ENCODE data around the gene IL20. TPM values are rescaled to one million over a fixed set of nuclear protein-coding genes. Genes with fewer than 3 reads are reported as not detected.

IL20 gene
- total and polyA plus RNA-seq, 10 of the 15 experiments (the other 5 are each of a cell fraction or from before 2014, with no cell fraction given), result 0.08 to 0.13 TPM; not detected in 8

DNA sequence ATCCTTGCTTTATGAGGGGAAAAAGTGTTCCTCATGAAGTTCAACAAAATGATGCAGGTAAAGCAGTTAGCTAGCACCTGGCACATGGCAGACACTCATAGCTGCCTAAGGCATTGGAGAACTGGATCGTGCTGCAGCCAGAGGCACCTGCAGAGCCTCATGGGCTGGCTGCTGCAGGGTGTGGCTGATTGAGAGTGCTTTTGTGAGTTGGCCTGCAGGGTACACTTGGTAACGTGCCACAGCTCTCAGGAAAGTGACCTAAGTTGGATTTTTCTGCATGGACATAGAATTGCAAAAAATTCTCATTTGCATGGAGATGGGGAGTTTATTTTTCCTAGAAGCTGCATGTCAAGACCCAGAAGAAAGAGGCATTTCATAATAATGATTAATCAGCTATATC, 31.6 kb upstream of the IL20 start:
- H3K9ac ChIP-seq (ENCODE audit: control insufficient read depth, insufficient read depth, low read length), result no peak overlapping the region
- ChIA-PET RAD21 (ENCODE audit: unreplicated experiment) (no interaction called here), POLR2A (interaction anchor here (1.2 kb wide), 1 partner anchor 17 kb away, joined by 3 read pairs; no protein-coding TSS in a partner anchor), CTCF (interaction anchor here (1.4 to 3.9 kb wide), 9 partner anchors 12 to 227 kb away, joined by 3 to 23 read pairs (median 14); partner anchors contain the start of gene IL19), SMC1A (ENCODE audit: uncharacterized antibody, unreplicated experiment) (interaction anchor here (1.3 to 2.7 kb wide), 4 partner anchors 17 to 98 kb away, joined by 3 to 10 read pairs (median 7); no protein-coding TSS in a partner anchor)
- 100% methylated on average over 2 of the region's 2 CpGs for WGBS (ENCODE audit: insufficient coverage, insufficient replicate concordance, low lambda C conversion rate, missing lambda C conversion rate)
- H3K27ac ChIP-seq (ENCODE audit: control insufficient read depth, insufficient read depth), result no peak overlapping the region
- in situ Hi-C loops (cut with MboI) (no loop called here), intact Hi-C loops (cut with micrococcal nuclease; ENCODE audit: unreplicated experiment) (no loop called here)
- FAIRE-seq, result no peak
- no peaks in the 10 kb centered on the region for H3K79me2 ChIP-seq (ENCODE audit: control insufficient read depth, insufficient read depth, low read length)
- peaks cover 41% of the 10 kb centered on the region for H3K4me1 ChIP-seq (ENCODE audit: control insufficient read depth, insufficient read depth, low read length)
- H3K4me3 ChIP-seq, result no peak overlapping the region
- H3K4me2 ChIP-seq (ENCODE audit: control insufficient read depth, insufficient read depth), result no peak overlapping the region
- no peaks in the 10 kb centered on the region for H3K9me3 ChIP-seq (replicated peaks; ENCODE audit: control insufficient read depth, insufficient read depth, low read length)
- TF ChIP-seq TCF7 (IDR thresholded peaks at IDR 0.05; ENCODE audit: borderline replicate concordance) (no peak), WRNIP1 (IDR thresholded peaks at IDR 0.05; ENCODE audit: borderline replicate concordance, low read depth, low read length) (no peak), POLR2A (IDR thresholded peaks at IDR 0.05; ENCODE audit: low read depth, low read length) (no peak), RAD51 (IDR thresholded peaks at IDR 0.05) (no peak)
- TF ChIP-seq, protein P1, sequence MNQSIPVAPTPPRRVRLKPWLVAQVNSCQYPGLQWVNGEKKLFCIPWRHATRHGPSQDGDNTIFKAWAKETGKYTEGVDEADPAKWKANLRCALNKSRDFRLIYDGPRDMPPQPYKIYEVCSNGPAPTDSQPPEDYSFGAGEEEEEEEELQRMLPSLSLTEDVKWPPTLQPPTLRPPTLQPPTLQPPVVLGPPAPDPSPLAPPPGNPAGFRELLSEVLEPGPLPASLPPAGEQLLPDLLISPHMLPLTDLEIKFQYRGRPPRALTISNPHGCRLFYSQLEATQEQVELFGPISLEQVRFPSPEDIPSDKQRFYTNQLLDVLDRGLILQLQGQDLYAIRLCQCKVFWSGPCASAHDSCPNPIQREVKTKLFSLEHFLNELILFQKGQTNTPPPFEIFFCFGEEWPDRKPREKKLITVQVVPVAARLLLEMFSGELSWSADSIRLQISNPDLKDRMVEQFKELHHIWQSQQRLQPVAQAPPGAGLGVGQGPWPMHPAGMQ (IDR thresholded peaks at IDR 0.05; ENCODE audit: borderline replicate concordance), result no peak
- no peak for ATAC-seq
- H3K36me3 ChIP-seq (ENCODE audit: control insufficient read depth in 2 of 2, insufficient read depth in 2 of 2, low read length in 1 of 2), result no peaks in the 10 kb centered on the region
- H4K20me1 ChIP-seq (ENCODE audit: control insufficient read depth, insufficient read depth), result no peaks in the 10 kb centered on the region
- H3K27me3 ChIP-seq (replicated peaks in 1 of 2; ENCODE audit: control insufficient read depth in 2 of 2, insufficient read depth in 2 of 2, low read length in 1 of 2), result no peaks in the 10 kb centered on the region; a peak in 1 of 4 replicates
- no TSS peak for BruUV-seq (replicated peaks)
- DNase-seq (ENCODE audit: low read depth, low spot score), result no peak
- H2AFZ ChIP-seq (ENCODE audit: control insufficient read depth, low read depth, low read length), result no peak overlapping the region

DNA sequence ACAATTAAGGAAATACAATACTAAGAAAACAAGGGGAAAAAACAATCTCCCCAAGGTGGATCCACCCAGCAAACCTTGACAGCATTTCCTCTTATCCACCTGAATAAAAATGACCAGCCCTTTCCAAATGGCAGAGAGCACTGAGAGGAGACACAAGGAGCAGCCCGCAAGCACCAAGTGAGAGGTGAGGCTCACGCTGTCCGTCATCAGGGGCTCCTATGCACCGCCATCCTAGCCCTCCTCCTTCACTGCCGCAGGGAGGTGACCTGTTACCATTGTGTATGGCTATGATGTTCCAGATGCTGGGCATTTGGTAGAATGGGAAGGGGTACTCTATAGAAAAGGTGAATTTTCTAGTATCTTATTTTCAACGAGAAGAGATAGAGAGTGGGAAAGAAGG, 31.2 kb upstream of the IL20 start:
- no peaks in the 10 kb centered on the region; a peak in 1 of 4 replicates for H3K27me3 ChIP-seq (replicated peaks in 1 of 2; ENCODE audit: control insufficient read depth in 2 of 2, insufficient read depth in 2 of 2, low read length in 1 of 2)
- WGBS (ENCODE audit: insufficient coverage, insufficient replicate concordance, low lambda C conversion rate, missing lambda C conversion rate), result 97% methylated on average over 6 of the region's 6 CpGs
- ATAC-seq (no peak), FAIRE-seq (no peak), DNase-seq (ENCODE audit: low read depth, low spot score) (no peak)
- CTCF ChIA-PET, result interaction anchor here (1.4 to 3.6 kb wide), 7 partner anchors 12 to 148 kb away, joined by 4 to 23 read pairs (median 8); no protein-coding TSS in a partner anchor
- no peak overlapping the region for H3K4me2 ChIP-seq (ENCODE audit: control insufficient read depth, insufficient read depth)
- intact Hi-C loops (cut with micrococcal nuclease; ENCODE audit: unreplicated experiment), result no loop called here
- H3K4me1 ChIP-seq (ENCODE audit: control insufficient read depth, insufficient read depth, low read length), result peaks cover 37% of the 10 kb centered on the region
- no peak overlapping the region for H2AFZ ChIP-seq (ENCODE audit: control insufficient read depth, low read depth, low read length)
- no peak overlapping the region for H3K27ac ChIP-seq (ENCODE audit: control insufficient read depth, insufficient read depth)
- no peak overlapping the region for H3K9ac ChIP-seq (ENCODE audit: control insufficient read depth, insufficient read depth, low read length)
- H3K79me2 ChIP-seq (ENCODE audit: control insufficient read depth, insufficient read depth, low read length), result no peaks in the 10 kb centered on the region
- H3K9me3 ChIP-seq (replicated peaks; ENCODE audit: control insufficient read depth, insufficient read depth, low read length), result no peaks in the 10 kb centered on the region
- SMC1A ChIA-PET (ENCODE audit: uncharacterized antibody, unreplicated experiment), result interaction anchor here (0.7 to 3.1 kb wide), 5 partner anchors 11 to 33 kb away, joined by 3 to 18 read pairs (median 4); no protein-coding TSS in a partner anchor
- no peaks in the 10 kb centered on the region for H3K36me3 ChIP-seq (ENCODE audit: control insufficient read depth in 2 of 2, insufficient read depth in 2 of 2, low read length in 1 of 2)
- H4K20me1 ChIP-seq (ENCODE audit: control insufficient read depth, insufficient read depth), result no peaks in the 10 kb centered on the region
- no peak overlapping the region for H3K4me3 ChIP-seq
- POLR2A ChIA-PET, result interaction anchor here (1.2 kb wide), 1 partner anchor 17 kb away, joined by 3 read pairs; no protein-coding TSS in a partner anchor
- RAD21 ChIA-PET (ENCODE audit: unreplicated experiment), result interaction anchor here (2.0 kb wide), 1 partner anchor 25 kb away, joined by 6 read pairs; no protein-coding TSS in a partner anchor
- no TSS peak for BruUV-seq (replicated peaks)
- in situ Hi-C loops (cut with MboI), result no loop called here
- no peak for TF ChIP-seq FOXK2 (IDR thresholded peaks at IDR 0.05)
- TF ChIP-seq ZNF24 (IDR thresholded peaks at IDR 0.05), result no peak
- TF ChIP-seq WRNIP1 (IDR thresholded peaks at IDR 0.05; ENCODE audit: borderline replicate concordance, low read depth, low read length), result no peak
- no peak for TF ChIP-seq PML (IDR thresholded peaks at IDR 0.05; ENCODE audit: low read length)
- no peak for TF ChIP-seq TBL1XR1 (IDR thresholded peaks at IDR 0.05; ENCODE audit: low read depth, low read length)
- no peak for TF ChIP-seq SREBF2 (IDR thresholded peaks at IDR 0.05; ENCODE audit: low read length)
- no peak for TF ChIP-seq IKZF2 (IDR thresholded peaks at IDR 0.05)
- no peak for TF ChIP-seq NR2F1 (conservative IDR thresholded peaks at IDR 0.05)
- TF ChIP-seq, protein P2, sequence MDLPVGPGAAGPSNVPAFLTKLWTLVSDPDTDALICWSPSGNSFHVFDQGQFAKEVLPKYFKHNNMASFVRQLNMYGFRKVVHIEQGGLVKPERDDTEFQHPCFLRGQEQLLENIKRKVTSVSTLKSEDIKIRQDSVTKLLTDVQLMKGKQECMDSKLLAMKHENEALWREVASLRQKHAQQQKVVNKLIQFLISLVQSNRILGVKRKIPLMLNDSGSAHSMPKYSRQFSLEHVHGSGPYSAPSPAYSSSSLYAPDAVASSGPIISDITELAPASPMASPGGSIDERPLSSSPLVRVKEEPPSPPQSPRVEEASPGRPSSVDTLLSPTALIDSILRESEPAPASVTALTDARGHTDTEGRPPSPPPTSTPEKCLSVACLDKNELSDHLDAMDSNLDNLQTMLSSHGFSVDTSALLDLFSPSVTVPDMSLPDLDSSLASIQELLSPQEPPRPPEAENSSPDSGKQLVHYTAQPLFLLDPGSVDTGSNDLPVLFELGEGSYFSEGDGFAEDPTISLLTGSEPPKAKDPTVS (IDR thresholded peaks at IDR 0.05; ENCODE audit: low read depth, low read length), result no peak
- TF ChIP-seq HDGF (IDR thresholded peaks at IDR 0.05), result no peak
- no peak for TF ChIP-seq ZNF384 (IDR thresholded peaks at IDR 0.05; ENCODE audit: borderline replicate concordance, low read depth, low read length)
- no peak for TF ChIP-seq SMAD1 (IDR thresholded peaks at IDR 0.05; ENCODE audit: low read depth, partially characterized antibody)
- no peak for TF ChIP-seq EGR1 (IDR thresholded peaks at IDR 0.05; ENCODE audit: borderline replicate concordance in 1 of 2, low read depth in 2 of 2, low read length in 2 of 2)

All from GM12878 (cell line).